Brain microvascular endothelial cell (primary cell): ENCODE results near the gene MMP2.

Experiments
- DNase-seq: peaks from one replicate; pipeline ENCODE4 v3.0.0-alpha.2; 2020
- H3K27ac ChIP-seq: fragments of 250-450 bp; sonication (Bioruptor Pico); 2 replicates; pipeline ENCODE4 v1.5.1; 2020; ENCODE audit warnings: mild to moderate bottlenecking, moderate library complexity
- H3K27me3 ChIP-seq: fragments of 250-450 bp; sonication (Bioruptor Pico); replicated peaks from 2 replicates; pipeline ENCODE4 v1.5.1; 2020; ENCODE audit warnings: mild to moderate bottlenecking
- H3K36me3 ChIP-seq: fragments of 250-450 bp; sonication (Bioruptor Pico); replicated peaks from 2 replicates; pipeline ENCODE4 v1.5.1; 2020; ENCODE audit warnings: mild to moderate bottlenecking
- H3K4me3 ChIP-seq: 2 replicates; pipeline ENCODE4 v1.5.1; 2011; ENCODE audit warnings: low read depth, mild to moderate bottlenecking, control low read depth, low read length, moderate library complexity
- CTCF ChIP-seq: IDR thresholded peaks from 2 replicates; pipeline ENCODE4 v1.5.1; 2011; ENCODE audit warnings: low read depth, mild to moderate bottlenecking, moderate library complexity, low read length, control low read depth, inconsistent platforms; ENCODE audit errors: missing control alignments
- in situ Hi-C: cut with HindIII; loops from 2 replicates; pipeline ENCODE4 v1.10.0; 2017; ENCODE audit warnings: low sequenced_read_pairs, low pct_ligation_motif_present

Gene MMP2

DNA sequence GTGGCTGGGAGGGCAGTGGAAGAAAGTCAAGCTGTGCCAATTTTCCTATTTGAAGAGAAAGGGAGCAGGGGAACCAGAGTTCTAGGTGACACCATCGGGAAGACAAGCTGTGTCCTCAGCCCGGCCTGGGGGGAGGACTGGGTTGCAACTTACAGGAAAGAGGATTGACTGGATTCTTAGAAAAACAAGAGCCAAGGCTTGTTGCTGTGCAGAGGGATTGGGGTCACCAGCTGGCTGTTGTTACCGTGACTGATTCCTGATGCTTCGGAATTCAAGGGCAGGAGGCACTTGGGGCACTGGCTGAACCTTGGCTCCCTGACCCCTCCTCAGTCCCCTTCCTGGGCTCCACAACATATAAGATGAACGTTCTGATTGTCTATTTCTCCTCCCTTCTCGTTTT, 16.8 kb upstream of the MMP2 start:
- no peak for TF ChIP-seq CTCF
- H3K27ac ChIP-seq: no peak overlapping the region

DNA sequence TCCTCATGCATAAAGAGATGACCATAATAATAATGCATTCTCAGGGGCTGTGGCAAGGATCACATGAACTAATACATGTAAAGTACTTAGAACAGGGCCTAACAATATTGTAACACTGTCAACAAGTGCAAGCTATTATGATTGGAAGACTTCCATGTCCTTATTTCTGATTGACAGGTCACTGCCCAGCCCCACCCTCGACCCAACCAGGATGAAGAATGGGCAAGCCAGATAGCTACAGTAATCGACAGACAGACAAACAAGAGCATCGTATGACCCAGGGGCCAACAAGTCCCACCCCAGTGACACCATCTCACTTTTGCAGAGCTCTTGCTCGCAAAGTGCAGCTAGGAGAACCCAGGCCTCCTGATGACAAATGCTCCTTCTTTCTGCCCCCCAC, 14.6 kb upstream of the MMP2 start:
- DNase-seq: no peak
- in situ Hi-C loops: loop anchor here (25.0 kb wide), 1 partner anchor 248 kb away; no protein-coding TSS in a partner anchor
- Histone ChIP-seq H3K36me3 (no peaks in the 10 kb centered on the region), H3K27ac (no peak overlapping the region), H3K27me3 (no peaks in the 10 kb centered on the region), H3K4me3 (no peak overlapping the region)
- no peak for TF ChIP-seq CTCF

More for the DNA sequence above, 16.8 kb upstream of the MMP2 start:
- DNase-seq: no peak
- H3K4me3 ChIP-seq: no peak overlapping the region
- in situ Hi-C loops: loop anchor here (25.0 kb wide), 1 partner anchor 250 kb away; no protein-coding TSS in a partner anchor
- H3K36me3 ChIP-seq: no peaks in the 10 kb centered on the region
- no peaks in the 10 kb centered on the region for H3K27me3 ChIP-seq

DNA sequence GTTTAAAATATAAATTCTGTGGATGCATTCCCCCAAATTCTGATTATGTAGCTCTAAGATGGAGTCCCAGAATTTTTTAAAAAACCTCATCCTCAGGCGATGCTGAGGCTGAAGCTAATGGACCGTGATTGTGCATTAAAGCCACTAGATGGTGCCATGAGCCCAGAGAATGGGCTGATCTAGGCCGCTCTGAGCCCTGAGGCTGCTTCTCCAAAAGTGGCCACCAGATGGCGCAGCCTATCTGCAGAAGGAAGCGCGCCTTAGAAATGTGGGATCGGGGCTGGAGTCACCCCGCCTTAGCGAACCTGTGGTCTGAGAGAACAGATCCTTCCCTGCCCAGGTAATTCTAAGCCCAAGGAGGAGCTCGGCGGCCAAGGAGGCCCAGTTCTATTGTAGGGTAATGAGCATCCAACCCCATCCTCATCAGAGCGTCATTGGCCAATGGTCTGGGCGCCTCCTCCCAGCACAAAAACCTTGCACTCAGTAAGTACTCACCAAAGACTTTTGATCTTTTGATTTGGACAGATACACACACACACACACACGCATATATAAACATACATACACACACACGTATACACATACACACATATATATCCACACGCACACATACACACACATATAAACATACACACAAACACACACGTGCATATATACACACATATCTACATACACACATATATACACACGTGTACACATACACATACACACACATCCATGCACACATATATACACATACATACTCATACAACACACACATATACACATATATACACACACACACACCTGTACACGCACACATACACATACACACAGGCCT, 13.7 kb upstream of the MMP2 start:
- Histone ChIP-seq H3K36me3 (no peaks in the 10 kb centered on the region), H3K4me3 (peak overlapping the region; percentile 9), H3K27me3 (no peaks in the 10 kb centered on the region), H3K27ac (no peak overlapping the region)
- peak; percentile 77 for DNase-seq
- in situ Hi-C loops: loop anchor here (25.0 kb wide), 1 partner anchor 247 kb away; no protein-coding TSS in a partner anchor
- TF ChIP-seq CTCF: peak; percentile 99

DNA sequence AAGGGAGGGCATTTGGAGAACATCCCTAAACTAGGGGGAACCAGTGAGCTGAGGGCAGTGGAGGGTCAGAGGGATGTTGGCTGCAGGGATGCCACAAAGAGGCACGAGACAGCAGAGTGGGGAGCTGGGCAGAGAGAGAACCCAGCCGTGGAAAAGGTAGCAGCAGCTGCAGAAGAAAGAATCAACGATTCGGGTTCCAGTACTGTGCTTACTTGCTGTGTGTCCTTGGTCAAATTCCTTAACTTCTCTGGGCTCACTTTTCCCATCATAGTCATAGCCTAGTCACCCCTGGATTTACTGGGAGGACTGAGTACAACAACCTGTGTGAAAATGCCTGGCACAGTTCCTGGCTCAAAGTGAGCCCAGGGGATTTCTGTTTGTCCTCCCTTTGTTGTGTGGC, 12.8 kb upstream of the MMP2 start:
- peak; percentile 12 for TF ChIP-seq CTCF
- in situ Hi-C loops: loop anchor here (25.0 kb wide), 1 partner anchor 246 kb away; no protein-coding TSS in a partner anchor
- Histone ChIP-seq H3K36me3 (no peaks in the 10 kb centered on the region), H3K27me3 (no peaks in the 10 kb centered on the region), H3K27ac (no peak overlapping the region), H3K4me3 (no peak overlapping the region)
- DNase-seq: no peak

- H3K36me3 ChIP-seq: no peaks in the 10 kb centered on the region
- no peak for TF ChIP-seq CTCF
- H3K27me3 ChIP-seq: no peaks in the 10 kb centered on the region
- H3K4me3 ChIP-seq: no peak overlapping the region
- no peak overlapping the region for H3K27ac ChIP-seq
- no peak for DNase-seq
- in situ Hi-C loops: loop anchor here (25.0 kb wide), 1 partner anchor 244 kb away; no protein-coding TSS in a partner anchor
Measured at GRCh38 chr16:55467898-55468297, 11.1 kb upstream of the MMP2 start.
